Measurements from ENCODE around the gene IGF1R. TPM values are rescaled to one million over a fixed set of nuclear protein-coding genes. Genes with fewer than 3 reads are reported as not detected.

IGF1R gene
- total RNA-seq, 2 donors from 2014 or later: 27.3 to 56.2 TPM

DNA sequence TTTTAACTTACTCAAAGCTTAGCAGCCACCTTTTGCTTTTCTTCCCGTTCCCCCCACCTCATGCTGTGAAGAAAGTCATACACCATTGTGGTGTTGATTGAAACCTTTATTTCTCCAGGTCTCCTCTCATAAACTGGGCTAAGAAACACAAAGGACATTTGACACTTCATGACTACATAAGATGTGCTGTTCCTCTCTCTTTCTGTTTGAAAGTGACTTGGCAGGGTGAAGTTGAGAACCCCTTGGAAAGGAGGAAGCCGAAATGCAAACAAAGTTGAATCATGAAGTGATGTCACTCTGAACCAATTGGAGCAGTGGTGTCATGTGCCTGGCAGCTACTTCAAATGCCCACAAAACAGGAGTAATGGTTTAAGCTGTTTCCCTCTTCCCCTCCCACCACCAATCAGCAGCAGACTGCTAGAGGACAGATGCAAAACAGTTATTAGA, 174.7 kb downstream of the IGF1R start:
- ATAC-seq (peak in 1 of 2 donors; percentile 69), DNase-seq (no peak)
- intact Hi-C loops (cut with DNase I): loop anchor here in 1 of 2 donors (5.0 kb wide), 1 partner anchor 34 kb away; no protein-coding TSS in a partner anchor

DNA sequence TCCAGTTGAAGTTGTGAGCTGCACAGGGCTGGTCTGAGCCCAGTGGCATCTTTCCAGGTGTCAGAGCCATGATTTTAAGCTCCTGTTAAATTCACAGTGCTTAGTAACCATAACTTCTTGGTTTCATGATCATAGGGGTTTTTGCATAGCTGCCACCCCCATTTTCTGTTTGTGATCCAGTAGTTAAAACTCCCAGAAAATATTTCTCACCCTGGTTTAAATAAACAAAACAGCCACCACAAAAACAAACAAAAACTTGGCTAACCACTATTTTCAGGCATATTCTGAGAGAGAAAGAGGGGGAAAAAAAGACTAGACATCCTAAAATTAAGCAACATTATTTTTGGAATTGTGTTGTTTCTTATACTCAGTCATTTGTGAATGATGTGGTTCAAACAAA, 175.3 kb downstream of the IGF1R start:
- no peak for DNase-seq
- no peak for ATAC-seq
- intact Hi-C loops (cut with DNase I): loop anchor here in 1 of 2 donors (5.0 kb wide), 1 partner anchor 34 kb away; no protein-coding TSS in a partner anchor

- ATAC-seq: no peak
- no peak for DNase-seq
- intact Hi-C loops (cut with DNase I): loop anchor here in 1 of 2 donors (5.0 kb wide), 1 partner anchor 33 kb away; no protein-coding TSS in a partner anchor
Measured at GRCh38 chr15:98824595-98824994, 176.3 kb downstream of the IGF1R start.

DNA sequence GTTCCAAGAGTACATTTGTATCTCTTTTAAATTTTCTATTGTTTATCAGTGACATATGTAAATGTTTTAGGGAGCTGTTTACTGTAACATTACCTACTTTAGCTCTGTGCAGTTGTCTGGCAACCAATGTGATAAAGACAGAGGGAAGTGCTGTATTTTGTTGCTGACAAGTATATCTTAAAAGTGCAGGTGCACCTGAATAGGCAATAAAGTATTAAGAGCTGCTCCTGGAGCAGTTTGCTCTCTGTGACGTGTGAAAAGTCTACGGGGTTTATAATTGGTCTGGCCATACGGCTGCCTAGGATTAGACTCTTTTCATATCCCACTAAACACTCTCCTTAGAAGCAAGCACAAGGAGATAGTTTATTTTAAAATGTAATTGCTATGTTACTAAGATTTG, 178.3 kb downstream of the IGF1R start:
- no peak for ATAC-seq

GRCh38 chr15:98827217-98827616, 178.9 kb downstream of the IGF1R start:
- ATAC-seq (no peak), DNase-seq (no peak)
- intact Hi-C loops (cut with DNase I): no loop called here

More for the DNA sequence above, 178.3 kb downstream of the IGF1R start:
- intact Hi-C loops (cut with DNase I): no loop called here
- no peak for DNase-seq

DNA sequence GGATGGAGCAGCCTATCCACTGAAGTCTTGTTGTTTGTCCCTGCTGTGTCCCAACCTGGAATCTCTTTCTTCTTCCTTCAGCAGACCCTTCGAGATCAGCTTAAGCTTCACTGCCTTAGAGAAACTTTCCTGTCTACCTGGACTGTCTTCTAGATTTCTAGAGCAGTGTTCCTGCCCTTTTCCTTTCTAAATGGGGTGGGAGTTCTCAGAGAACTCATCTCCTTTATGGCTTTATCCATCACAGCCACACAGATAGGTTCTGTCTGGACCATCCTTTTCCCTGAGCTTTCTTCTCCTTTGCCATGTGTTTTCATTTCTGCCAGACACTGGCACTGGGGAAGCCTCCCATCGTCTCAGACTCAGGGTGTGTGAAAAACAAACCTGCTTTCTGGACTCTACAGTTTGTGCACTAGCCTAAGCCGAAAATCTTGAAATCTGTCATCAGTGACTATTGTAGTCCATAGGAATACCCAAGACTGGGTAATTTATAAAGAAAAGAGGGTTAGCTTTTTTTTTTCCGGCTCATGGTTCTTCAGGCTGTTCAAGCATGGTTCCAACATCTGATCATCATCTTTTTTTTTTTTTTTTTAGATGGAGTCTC, 181.8 kb downstream of the IGF1R start:
- DNase-seq: no peak
- intact Hi-C loops (cut with DNase I): no loop called here
- no peak for ATAC-seq

GRCh38 chr15:98834976-98835375, 186.6 kb downstream of the IGF1R start:
- DNase-seq (no peak), ATAC-seq (no peak)
- intact Hi-C loops (cut with DNase I): no loop called here

- intact Hi-C loops (cut with DNase I): no loop called here
- no peak for ATAC-seq
- DNase-seq: no peak
Measured at GRCh38 chr15:98835876-98836275, 187.5 kb downstream of the IGF1R start.

DNA sequence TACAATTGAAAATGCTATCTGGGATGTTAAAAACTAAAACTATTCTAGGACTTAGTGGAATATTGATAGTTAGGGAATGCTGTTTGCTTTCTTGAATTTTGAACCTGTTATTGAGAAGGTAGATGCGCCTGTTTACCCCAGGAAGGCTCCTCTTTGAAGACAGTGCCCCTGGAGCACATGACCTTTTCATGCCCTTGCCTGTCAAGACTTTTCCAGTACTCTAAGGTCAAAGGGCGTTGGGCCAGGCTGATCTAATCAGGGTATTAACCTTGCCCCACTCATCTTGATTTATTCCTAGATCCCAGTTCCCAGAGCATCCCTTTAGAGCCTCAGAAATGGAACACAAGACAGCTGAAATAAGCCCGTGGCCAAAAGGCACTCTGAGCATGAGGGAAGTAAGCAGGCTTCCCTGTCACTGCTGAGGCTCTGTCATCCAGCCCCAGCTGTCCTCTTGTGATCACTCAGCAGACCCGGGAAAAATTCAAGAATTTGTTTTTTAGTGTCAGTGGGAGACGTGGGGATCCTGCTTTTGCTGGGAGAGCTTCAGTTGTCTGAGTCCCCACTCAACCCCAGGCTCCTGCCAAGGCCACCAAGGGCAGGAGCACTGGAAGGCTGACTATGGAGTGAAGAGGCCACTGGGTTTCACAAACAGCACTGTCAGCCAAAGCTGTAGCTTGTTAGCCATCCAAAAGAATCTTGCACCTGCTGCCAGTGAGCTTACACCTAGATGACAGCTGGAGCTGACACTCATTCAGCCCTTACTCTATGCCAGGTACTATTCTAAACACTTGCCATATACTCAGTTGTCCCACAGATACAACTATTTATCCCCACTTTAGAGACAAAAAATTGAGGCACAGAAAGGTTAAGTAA, 190.3 kb downstream of the IGF1R start:
- intact Hi-C loops (cut with DNase I): loop anchor here in 1 of 2 donors (2.0 kb wide), 1 partner anchor 58 kb away; no protein-coding TSS in a partner anchor
- ATAC-seq: no peak

DNA sequence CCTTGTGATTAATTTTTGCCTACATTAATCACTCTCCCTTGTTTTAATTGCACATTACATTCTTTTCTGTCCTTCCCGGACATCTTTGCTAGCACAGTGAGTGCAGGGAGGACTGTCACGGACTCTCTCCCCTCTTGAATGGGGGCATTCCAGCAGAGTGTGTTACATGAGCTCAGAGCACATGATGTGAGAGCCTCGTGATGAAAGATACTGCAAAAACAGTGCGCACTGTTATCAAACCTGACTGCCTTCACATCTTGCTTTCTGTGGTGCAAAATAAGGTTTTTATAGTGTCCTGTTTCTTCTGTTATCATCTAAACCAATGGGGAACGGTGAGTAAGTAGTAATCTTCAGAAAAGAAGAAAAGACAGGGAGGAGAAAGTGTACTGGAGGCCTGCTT, 191.7 kb downstream of the IGF1R start:
- intact Hi-C loops (cut with DNase I): loop anchor here in 1 of 2 donors (5.0 kb wide), 1 partner anchor 48 kb away; no protein-coding TSS in a partner anchor
- no peak for DNase-seq
- peak; percentile 61 to 77 for ATAC-seq

More for the DNA sequence above, 190.3 kb downstream of the IGF1R start:
- DNase-seq: no peak

DNA sequence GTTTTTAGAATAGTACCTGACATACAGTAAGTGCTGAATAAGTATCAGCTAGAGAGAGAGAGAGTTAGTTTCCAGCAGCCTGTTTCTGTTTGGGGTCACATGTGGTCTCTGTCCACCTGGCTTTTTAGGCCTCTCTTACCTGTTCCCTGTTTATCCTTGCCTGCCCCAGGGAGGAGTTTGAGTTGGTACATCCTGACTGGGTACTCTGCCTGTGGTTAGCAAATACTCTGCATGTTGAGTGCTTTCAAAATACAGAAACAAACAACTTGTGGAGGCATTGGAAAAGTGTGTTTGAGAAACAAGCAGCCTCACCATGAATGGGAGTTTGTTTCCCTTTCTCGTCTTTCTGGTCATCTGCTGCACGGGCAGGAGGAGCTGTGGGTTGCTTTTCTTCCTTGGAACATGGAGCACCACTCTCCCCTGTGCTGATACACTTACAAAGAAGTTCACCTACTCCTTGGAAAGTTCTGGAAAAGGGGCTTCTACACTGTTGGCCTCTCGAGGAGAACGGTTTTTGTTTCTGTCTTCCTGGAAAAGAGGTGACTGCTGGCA, 193.2 kb downstream of the IGF1R start:
- DNase-seq: no peak
- intact Hi-C loops (cut with DNase I): loop anchor here in 1 of 2 donors (5.0 kb wide), 1 partner anchor 49 kb away; no protein-coding TSS in a partner anchor
- no peak for ATAC-seq

DNA sequence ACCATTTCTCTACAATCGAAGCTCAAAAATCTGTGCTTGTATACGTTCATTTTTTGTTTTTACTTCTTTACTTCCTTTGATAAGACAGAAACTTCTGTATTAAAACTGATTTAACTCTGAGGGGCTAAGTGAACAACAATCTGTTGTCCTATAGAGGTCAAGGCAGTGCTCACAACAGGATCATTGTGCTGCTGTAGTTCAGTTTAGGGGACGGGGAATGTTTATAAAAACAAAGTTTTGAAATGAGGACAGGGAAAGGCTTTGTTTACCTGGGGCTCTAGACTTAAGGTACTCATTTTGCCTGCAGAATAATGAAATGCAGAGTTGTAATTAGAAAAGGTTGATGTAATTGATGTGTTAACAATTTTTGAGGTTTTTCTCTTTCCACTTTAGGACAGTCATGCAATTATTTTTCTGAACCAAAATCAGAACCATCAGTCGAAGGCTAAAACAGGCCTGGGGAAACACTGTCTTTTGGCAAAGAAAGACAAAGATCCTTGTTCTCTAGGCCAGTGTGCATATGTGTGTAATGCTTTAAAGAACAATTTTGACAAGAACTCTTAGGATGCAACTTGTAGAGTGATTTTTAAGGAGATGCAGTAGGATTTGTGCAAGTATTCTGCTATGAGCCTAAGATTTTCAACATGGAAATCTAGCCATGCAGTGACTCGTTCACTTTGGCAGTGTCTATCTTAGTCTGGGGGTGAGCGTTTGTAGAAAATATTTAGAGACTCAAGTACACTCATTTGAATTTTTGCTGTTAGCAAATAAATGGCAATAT, 194.0 kb downstream of the IGF1R start:
- ATAC-seq (no peak), DNase-seq (no peak)
- intact Hi-C loops (cut with DNase I): loop anchor here in 1 of 2 donors (5.0 kb wide), 1 partner anchor 50 kb away; no protein-coding TSS in a partner anchor

- DNase-seq (no peak), ATAC-seq (no peak)
- intact Hi-C loops (cut with DNase I): loop anchor here in 1 of 2 donors (5.0 kb wide), 1 partner anchor 51 kb away; no protein-coding TSS in a partner anchor
Measured at GRCh38 chr15:98842973-98843285, 194.6 kb downstream of the IGF1R start.

DNA sequence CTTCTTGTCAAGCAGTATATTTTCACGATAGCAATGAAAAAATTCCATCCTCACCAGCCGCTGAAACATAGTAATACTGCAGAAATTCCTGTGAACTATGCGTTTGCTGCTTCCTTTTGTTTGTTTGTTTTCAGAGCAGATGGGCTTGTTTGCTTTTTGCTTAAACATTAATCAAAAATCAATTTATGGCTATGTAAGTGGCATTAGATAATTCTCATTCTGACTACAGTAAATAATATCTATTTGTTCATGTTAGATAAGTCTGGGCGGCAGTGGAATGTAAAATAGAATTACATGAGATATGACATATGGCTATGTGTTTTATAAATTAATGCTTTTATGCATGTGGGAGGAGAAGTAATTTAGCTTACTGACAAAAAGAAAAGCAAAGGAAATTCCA, 195.5 kb downstream of the IGF1R start:
- intact Hi-C loops (cut with DNase I): loop anchor here in 1 of 2 donors (5.0 kb wide), 1 partner anchor 52 kb away; no protein-coding TSS in a partner anchor
- ATAC-seq: no peak
- DNase-seq: no peak

DNA sequence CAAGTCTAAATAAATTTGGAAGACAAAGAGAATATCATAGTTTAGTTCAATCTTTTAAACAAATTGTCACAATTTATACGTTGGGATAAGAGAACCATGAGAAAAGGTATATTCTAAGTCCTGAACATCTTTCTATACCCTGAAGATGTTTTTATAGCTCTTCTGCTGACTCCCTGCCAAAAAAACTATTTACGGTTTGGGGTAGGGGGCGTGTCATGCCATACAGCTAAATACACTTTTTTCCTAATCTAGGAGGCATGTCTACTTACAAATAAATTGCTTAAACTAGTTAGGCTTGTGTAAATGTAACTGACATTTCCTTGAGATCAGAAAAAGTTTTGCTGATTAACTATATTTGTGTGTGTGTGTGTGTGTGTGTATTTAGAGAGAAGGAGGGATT, 195.9 kb downstream of the IGF1R start:
- ATAC-seq: no peak
- no peak for DNase-seq
- intact Hi-C loops (cut with DNase I): loop anchor here in 1 of 2 donors (5.0 kb wide), 1 partner anchor 52 kb away; no protein-coding TSS in a partner anchor

DNA sequence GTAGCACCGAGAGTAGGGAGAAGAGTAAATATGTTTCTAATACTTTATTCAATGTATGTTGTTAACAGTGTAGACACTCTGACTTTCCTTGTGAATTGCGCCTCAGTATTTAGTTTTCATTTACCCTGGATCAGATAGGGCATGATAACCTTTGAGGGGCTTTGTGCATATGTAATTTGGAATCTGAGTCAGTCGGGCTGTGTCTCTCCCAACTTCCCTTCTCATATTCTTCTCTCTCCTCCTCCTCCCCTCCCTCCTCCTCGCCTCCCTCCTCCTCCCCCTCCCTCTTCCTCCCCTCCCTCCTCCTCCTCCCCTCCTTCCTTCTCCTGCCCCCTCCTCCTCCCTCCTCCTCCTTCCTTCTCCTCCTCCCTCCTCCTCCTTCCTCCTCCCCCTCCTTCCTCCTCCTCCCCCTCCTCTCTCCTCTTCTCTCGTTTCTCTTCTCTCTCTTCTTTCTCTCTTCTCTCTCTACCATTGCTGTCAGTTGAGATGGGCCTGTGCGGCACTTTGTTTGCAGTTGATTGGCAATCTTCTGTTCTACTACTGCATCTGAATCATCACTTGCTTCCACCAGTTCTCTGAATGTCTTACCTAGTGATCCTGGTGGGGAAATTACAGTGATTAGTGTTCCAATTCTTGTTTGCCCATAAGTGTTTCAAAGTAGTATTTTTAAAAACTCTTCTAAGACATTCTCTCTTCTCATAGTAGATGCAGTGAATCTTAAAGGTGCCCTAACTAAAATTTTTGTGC, 197.0 kb downstream of the IGF1R start:
- DNase-seq (no peak), ATAC-seq (peak in 1 of 2 donors; percentile 45)
- intact Hi-C loops (cut with DNase I): no loop called here

- intact Hi-C loops (cut with DNase I): no loop called here
Measured at GRCh38 chr15:98850961-98851572, 202.7 kb downstream of the IGF1R start.

DNA sequence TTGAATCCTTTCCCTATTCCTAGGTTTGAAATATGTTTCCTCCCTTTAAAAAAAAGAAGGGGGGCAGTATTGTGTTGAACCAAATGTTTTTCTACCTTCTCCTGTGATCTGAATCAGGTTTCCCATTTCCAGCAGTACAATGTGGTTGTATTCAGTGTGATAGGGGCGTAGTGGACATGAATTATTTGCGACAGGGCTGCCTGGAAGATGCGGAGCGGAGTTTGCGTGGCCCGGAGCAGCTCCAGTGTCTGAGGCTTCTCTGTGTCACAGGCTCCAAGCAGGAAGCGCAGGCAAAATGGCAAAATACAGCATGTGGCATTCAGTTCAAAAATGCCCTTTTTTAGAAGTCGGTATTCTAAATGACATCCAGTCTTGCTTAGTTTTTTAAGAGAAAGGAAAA, 204.8 kb downstream of the IGF1R start:
- ATAC-seq (peak; percentile 87 to 93), DNase-seq (peak; percentile 86)
- intact Hi-C loops (cut with DNase I): no loop called here

More at GRCh38 chr15:98850961-98851572, 202.7 kb downstream of the IGF1R start:
- DNase-seq: peak; percentile 76
- peak; percentile 63 to 68 for ATAC-seq
